ENCODE data around the gene SSH3.
A peak's percentile ranks its signal among the peaks of the same experiment; 100 is the strongest.
"Not testable (repeated sequence)": the region's sequence is repeated elsewhere in the genome, so short reads cannot be mapped to it uniquely, and the experiment has no call there.

SSH3 gene

GRCh38 chr11:67317205-67317887, 14.0 kb downstream of the SSH3 start:
- peak overlapping the region; percentile 84 for H3K4me2 ChIP-seq (ENCODE audit: low read depth, low read length, poor library complexity, severe bottlenecking)
- no peaks in the 10 kb centered on the region for H3K27me3 ChIP-seq (ENCODE audit: low read length)
- no peaks in the 10 kb centered on the region for H4K20me1 ChIP-seq (ENCODE audit: low read depth, low read length)
- H3K4me3 ChIP-seq (ENCODE audit: insufficient read depth, low read length, poor library complexity, severe bottlenecking), result peak overlapping the region; percentile 75
- H3K36me3 ChIP-seq (ENCODE audit: low read length), result no peaks in the 10 kb centered on the region
- H3K27ac ChIP-seq (ENCODE audit: low read depth, low read length), result peak overlapping the region; percentile 86
- no peaks in the 10 kb centered on the region for H3K9me2 ChIP-seq (replicated peaks; ENCODE audit: insufficient read depth, low read length)
- H3K79me2 ChIP-seq (ENCODE audit: insufficient read depth, low read length), result no peaks in the 10 kb centered on the region
- H3K9me3 ChIP-seq (ENCODE audit: insufficient read depth, low read length), result no peaks in the 10 kb centered on the region
- H3K9ac ChIP-seq (ENCODE audit: low read length), result peak overlapping the region; percentile 79
- H2AFZ ChIP-seq (ENCODE audit: low read depth, low read length, severe bottlenecking), result peak overlapping the region; percentile 88
- TF ChIP-seq EZH2phosphoT487 (conservative IDR thresholded peaks at IDR 0.05; ENCODE audit: low read length) (no peak), CTCF (IDR thresholded peaks at IDR 0.05; ENCODE audit: insufficient read depth, low read length, poor library complexity, severe bottlenecking) (peak; percentile 79)
- peaks cover 5% of the 10 kb centered on the region; the same call in 1 of the 2 replicates for H3F3A ChIP-seq (ENCODE audit: insufficient read depth)

- Histone ChIP-seq H3K36me3 (ENCODE audit: low read length) (no peaks in the 10 kb centered on the region), H3K27ac (ENCODE audit: low read depth, low read length) (no peak overlapping the region), H3F3A (ENCODE audit: insufficient read depth) (peaks cover 5% of the 10 kb centered on the region; the same call in 1 of the 2 replicates), H3K79me2 (ENCODE audit: insufficient read depth, low read length) (no peaks in the 10 kb centered on the region), H3K9ac (ENCODE audit: low read length) (peak overlapping the region; percentile 79), H3K9me2 (replicated peaks; ENCODE audit: insufficient read depth, low read length) (no peaks in the 10 kb centered on the region), H4K20me1 (ENCODE audit: low read depth, low read length) (no peaks in the 10 kb centered on the region), H3K4me2 (ENCODE audit: low read depth, low read length, poor library complexity, severe bottlenecking) (peak overlapping the region; percentile 84), H2AFZ (ENCODE audit: low read depth, low read length, severe bottlenecking) (peak overlapping the region; percentile 70), H3K27me3 (ENCODE audit: low read length) (no peaks in the 10 kb centered on the region), H3K4me3 (ENCODE audit: insufficient read depth, low read length, poor library complexity, severe bottlenecking) (peak overlapping the region; percentile 75), H3K9me3 (ENCODE audit: insufficient read depth, low read length) (no peaks in the 10 kb centered on the region)
- TF ChIP-seq CTCF (IDR thresholded peaks at IDR 0.05; ENCODE audit: insufficient read depth, low read length, poor library complexity, severe bottlenecking), result no peak
- no peak for TF ChIP-seq EZH2phosphoT487 (conservative IDR thresholded peaks at IDR 0.05; ENCODE audit: low read length)
These were observed 14.7 kb downstream of the SSH3 start for GRCh38 chr11:67317888-67318555.

GRCh38 chr11:67318876-67319275, 15.5 kb downstream of the SSH3 start:
- not testable (repeated sequence) for H3K79me2 ChIP-seq (ENCODE audit: insufficient read depth, low read length); H3K27ac ChIP-seq (ENCODE audit: low read depth, low read length); H3F3A ChIP-seq (ENCODE audit: insufficient read depth); H2AFZ ChIP-seq (ENCODE audit: low read depth, low read length, severe bottlenecking); H3K4me3 ChIP-seq (ENCODE audit: insufficient read depth, low read length, poor library complexity, severe bottlenecking); H3K36me3 ChIP-seq (ENCODE audit: low read length); H4K20me1 ChIP-seq (ENCODE audit: low read depth, low read length); H3K9ac ChIP-seq (ENCODE audit: low read length); H3K9me2 ChIP-seq (replicated peaks; ENCODE audit: insufficient read depth, low read length); H3K27me3 ChIP-seq (ENCODE audit: low read length); H3K9me3 ChIP-seq (ENCODE audit: insufficient read depth, low read length)
- peak overlapping the region; percentile 84 for H3K4me2 ChIP-seq (ENCODE audit: low read depth, low read length, poor library complexity, severe bottlenecking)

- TF ChIP-seq EZH2phosphoT487 (conservative IDR thresholded peaks at IDR 0.05; ENCODE audit: low read length) (no peak), CTCF (IDR thresholded peaks at IDR 0.05; ENCODE audit: insufficient read depth, low read length, poor library complexity, severe bottlenecking) (no peak)
- no peak overlapping the region for H3K4me3 ChIP-seq (ENCODE audit: insufficient read depth, low read length, poor library complexity, severe bottlenecking)
- no peaks in the 10 kb centered on the region for H4K20me1 ChIP-seq (ENCODE audit: low read depth, low read length)
- no peak overlapping the region for H3K27ac ChIP-seq (ENCODE audit: low read depth, low read length)
- no peaks in the 10 kb centered on the region for H3K9me2 ChIP-seq (replicated peaks; ENCODE audit: insufficient read depth, low read length)
- peaks cover 4% of the 10 kb centered on the region; the same call in 1 of the 2 replicates for H3F3A ChIP-seq (ENCODE audit: insufficient read depth)
- H3K9me3 ChIP-seq (ENCODE audit: insufficient read depth, low read length), result no peaks in the 10 kb centered on the region
- H2AFZ ChIP-seq (ENCODE audit: low read depth, low read length, severe bottlenecking), result no peak overlapping the region
- no peaks in the 10 kb centered on the region for H3K27me3 ChIP-seq (ENCODE audit: low read length)
- H3K9ac ChIP-seq (ENCODE audit: low read length), result no peak overlapping the region
- no peak overlapping the region for H3K4me2 ChIP-seq (ENCODE audit: low read depth, low read length, poor library complexity, severe bottlenecking)
- H3K79me2 ChIP-seq (ENCODE audit: insufficient read depth, low read length), result no peaks in the 10 kb centered on the region
- no peaks in the 10 kb centered on the region for H3K36me3 ChIP-seq (ENCODE audit: low read length)
These were observed 16.7 kb downstream of the SSH3 start for GRCh38 chr11:67320011-67320410.

Measured in SU-DHL-6 (cell line).